CD14-positive monocyte (primary cell): ENCODE data around the gene FAM8A1. TPM values are rescaled to one million over a fixed set of nuclear protein-coding genes. Genes with fewer than 3 reads are reported as not detected.

Experiments
- DNase-seq, 3 donors: peaks; one replicate each; pipeline ENCODE4 v3.0.0-alpha.2; 2011 to 2022
- H2AFZ ChIP-seq: 2 replicates; pipeline ENCODE4 v1.6.0; 2012; ENCODE audit warnings: mild to moderate bottlenecking, low read depth, low read length, inconsistent platforms; ENCODE audit not compliant: insufficient read depth, poor library complexity, severe bottlenecking
- H3K27ac ChIP-seq, 2 donors: 1 replicate in 1 of 2; 2 replicates in 1 of 2; pipeline ENCODE4 v1.5.1; 2012 to 2013; ENCODE audit warnings: low read length in 2 of 2, control low read depth in 1 of 2, inconsistent platforms in 1 of 2, low read depth in 1 of 2, mild to moderate bottlenecking in 1 of 2
- H3K27me3 ChIP-seq, 2 donors: one replicate each; pipeline versions ENCODE4 v1.6.0 to v1.6.1; 2011 to 2013; ENCODE audit warnings: low read length in 2 of 2; ENCODE audit not compliant: control insufficient read depth in 2 of 2, insufficient read depth in 2 of 2
- H3K36me3 ChIP-seq, 2 donors: replicated peaks in 1 of 2; 1 replicate in 1 of 2; 2 replicates in 1 of 2; pipeline versions ENCODE4 v1.5.1 to v1.6.1; 2012 to 2013; ENCODE audit warnings: low read length in 2 of 2, control low read depth in 1 of 2, inconsistent platforms in 1 of 2, mild to moderate bottlenecking in 1 of 2; ENCODE audit not compliant: insufficient read depth in 2 of 2, control insufficient read depth in 1 of 2
- H3K4me1 ChIP-seq, 2 donors: 1 replicate in 1 of 2; 2 replicates in 1 of 2; pipeline versions ENCODE4 v1.5.1 to v1.6.1; 2012 to 2013; ENCODE audit warnings: low read length in 2 of 2, control low read depth in 1 of 2, inconsistent platforms in 1 of 2, mild to moderate bottlenecking in 1 of 2, moderate library complexity in 1 of 2; ENCODE audit not compliant: insufficient read depth in 2 of 2, control insufficient read depth in 1 of 2
- H3K4me2 ChIP-seq: replicated peaks from 2 replicates; pipeline ENCODE3; 2012; ENCODE audit warnings: low read length, moderate library complexity, mild to moderate bottlenecking; ENCODE audit not compliant: poor library complexity, severe bottlenecking; ENCODE audit errors: extremely low read depth
- H3K4me3 ChIP-seq, 3 experiments: fragments of 200-600 bp in 1 of 3; sonication (generic) in 1 of 3; replicated peaks in 1 of 3; 1 replicate in 2 of 3; 2 replicates in 1 of 3; pipeline ENCODE4 v1.5.1; 2011 to 2013; ENCODE audit warnings: low read length in 3 of 3, mild to moderate bottlenecking in 3 of 3, control low read depth in 2 of 3, low read depth in 2 of 3, inconsistent platforms in 1 of 3, moderate library complexity in 1 of 3
- H3K79me2 ChIP-seq: 2 replicates; pipeline ENCODE4 v1.6.0; 2012; ENCODE audit warnings: mild to moderate bottlenecking, control low read depth, inconsistent platforms, low read length, moderate library complexity; ENCODE audit not compliant: insufficient read depth
- H3K9ac ChIP-seq: 2 replicates; pipeline ENCODE4 v1.6.0; 2017; ENCODE audit warnings: low read length, mild to moderate bottlenecking; ENCODE audit not compliant: insufficient read depth, poor library complexity, severe bottlenecking
- H3K9me3 ChIP-seq, 2 donors: replicated peaks in 1 of 2; 1 replicate in 1 of 2; 2 replicates in 1 of 2; pipeline versions ENCODE4 v1.5.1 to v1.6.1; 2012 to 2013; ENCODE audit warnings: low read length in 2 of 2, control low read depth in 1 of 2; ENCODE audit not compliant: control insufficient read depth in 1 of 2, insufficient read depth in 1 of 2
- H4K20me1 ChIP-seq: 2 replicates; pipeline ENCODE4 v1.6.0; 2012; ENCODE audit warnings: mild to moderate bottlenecking, low read length, control low read depth, moderate library complexity; ENCODE audit not compliant: insufficient read depth
- H3K27ac Mint-ChIP-seq, 7 donors: one replicate each; pipeline ENCODE4 v1.8.0; 2020; ENCODE audit warnings: mild to moderate bottlenecking in 7 of 7, mixed read lengths in 7 of 7, moderate library complexity in 6 of 7, inconsistent platforms in 2 of 7
- H3K27me3 Mint-ChIP-seq, 3 donors: one replicate each; pipeline ENCODE4 v1.8.0; 2021 to 2022; ENCODE audit warnings: low read depth in 3 of 3, mild to moderate bottlenecking in 3 of 3, mixed read lengths in 3 of 3, moderate library complexity in 3 of 3, inconsistent platforms in 1 of 3
- H3K36me3 Mint-ChIP-seq, 2 donors: one replicate each; pipeline ENCODE4 v1.8.0; 2020; ENCODE audit warnings: mixed read lengths in 2 of 2, inconsistent platforms in 1 of 2, mild to moderate bottlenecking in 1 of 2
- H3K4me1 Mint-ChIP-seq: one replicate; pipeline ENCODE4 v1.8.0; 2020; ENCODE audit warnings: mild to moderate bottlenecking, mixed read lengths
- H3K4me3 Mint-ChIP-seq, 2 donors: one replicate each; pipeline ENCODE4 v1.8.0; 2020; ENCODE audit warnings: mild to moderate bottlenecking in 2 of 2, mixed read lengths in 2 of 2, moderate library complexity in 1 of 2
- H3K9me3 Mint-ChIP-seq, 7 donors: one replicate each; pipeline ENCODE4 v1.8.0; 2020 to 2022; ENCODE audit warnings: mixed read lengths in 7 of 7, mild to moderate bottlenecking in 6 of 7, moderate library complexity in 6 of 7, inconsistent platforms in 2 of 7
- WGBS: methylation state at CpG from one replicate; pipeline ENCODE4 v1.1.5; 2013; ENCODE audit warnings: missing lambda C conversion rate; ENCODE audit not compliant: insufficient coverage; 5-methylcytosine and 5-hydroxymethylcytosine counted together
- intact Hi-C, 2 donors: fragments of 100-400 bp; cut with micrococcal nuclease; formaldehyde crosslinking; loops; one replicate each; pipeline versions ENCODE4 v1.15.0 to v1.15.1; 2023
- polyA plus RNA-seq, 3 donors: library from polyadenylated mRNA; depleted of rRNA in 1 of 3; unstranded in 2 of 3; stranded (reverse) in 1 of 3; fragments of 300-500 nt in 2 of 3; fragments of >200 nt in 1 of 3; fragmentation: Illumina TruSeq in 2 of 3; gene quantifications; 1 replicate in 2 of 3; 2 replicates in 1 of 3; pipeline ENCODE4 v1.2.3, GENCODE V29; 2012 to 2021
- TF ChIP-seq, protein P1 (sequence below): fragments of 200-600 bp; IDR thresholded peaks from one replicate; pipeline ENCODE4 v1.8.0; 2022; ENCODE audit warnings: antibody characterized with exemption, mild to moderate bottlenecking

Gene FAM8A1
- polyA plus RNA-seq, 3 donors, result 6.8 to 9.9 (median 9.3) TPM

DNA sequence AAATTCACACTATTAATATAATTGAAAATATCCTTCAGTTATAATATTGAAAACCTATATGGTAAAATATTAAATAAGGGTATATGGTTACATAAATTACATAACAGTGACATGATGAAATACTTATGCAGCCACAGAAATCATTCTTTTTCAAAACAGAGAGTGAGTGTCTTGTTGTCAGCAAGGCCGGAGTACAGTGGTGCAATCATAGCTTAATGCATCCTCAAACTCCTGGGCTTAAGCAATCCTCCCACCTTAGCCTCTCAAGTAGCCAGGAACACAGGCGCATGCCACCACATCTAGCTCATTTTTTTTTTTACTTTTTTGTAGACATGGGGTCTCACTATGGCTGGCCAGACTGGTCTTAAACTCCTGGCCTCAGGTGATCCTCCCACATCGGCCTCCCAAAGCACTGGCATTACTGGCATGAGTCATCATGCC lies 40.4 kb downstream of the FAM8A1 start:
- TF ChIP-seq, protein P1, sequence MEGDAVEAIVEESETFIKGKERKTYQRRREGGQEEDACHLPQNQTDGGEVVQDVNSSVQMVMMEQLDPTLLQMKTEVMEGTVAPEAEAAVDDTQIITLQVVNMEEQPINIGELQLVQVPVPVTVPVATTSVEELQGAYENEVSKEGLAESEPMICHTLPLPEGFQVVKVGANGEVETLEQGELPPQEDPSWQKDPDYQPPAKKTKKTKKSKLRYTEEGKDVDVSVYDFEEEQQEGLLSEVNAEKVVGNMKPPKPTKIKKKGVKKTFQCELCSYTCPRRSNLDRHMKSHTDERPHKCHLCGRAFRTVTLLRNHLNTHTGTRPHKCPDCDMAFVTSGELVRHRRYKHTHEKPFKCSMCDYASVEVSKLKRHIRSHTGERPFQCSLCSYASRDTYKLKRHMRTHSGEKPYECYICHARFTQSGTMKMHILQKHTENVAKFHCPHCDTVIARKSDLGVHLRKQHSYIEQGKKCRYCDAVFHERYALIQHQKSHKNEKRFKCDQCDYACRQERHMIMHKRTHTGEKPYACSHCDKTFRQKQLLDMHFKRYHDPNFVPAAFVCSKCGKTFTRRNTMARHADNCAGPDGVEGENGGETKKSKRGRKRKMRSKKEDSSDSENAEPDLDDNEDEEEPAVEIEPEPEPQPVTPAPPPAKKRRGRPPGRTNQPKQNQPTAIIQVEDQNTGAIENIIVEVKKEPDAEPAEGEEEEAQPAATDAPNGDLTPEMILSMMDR, result no peak
- H3K27ac Mint-ChIP-seq, result peak overlapping the region in 6 of 7 donors; percentile 51 to 84 (median 76)
- peaks cover 5% of the 10 kb centered on the region for H3K4me1 Mint-ChIP-seq

DNA sequence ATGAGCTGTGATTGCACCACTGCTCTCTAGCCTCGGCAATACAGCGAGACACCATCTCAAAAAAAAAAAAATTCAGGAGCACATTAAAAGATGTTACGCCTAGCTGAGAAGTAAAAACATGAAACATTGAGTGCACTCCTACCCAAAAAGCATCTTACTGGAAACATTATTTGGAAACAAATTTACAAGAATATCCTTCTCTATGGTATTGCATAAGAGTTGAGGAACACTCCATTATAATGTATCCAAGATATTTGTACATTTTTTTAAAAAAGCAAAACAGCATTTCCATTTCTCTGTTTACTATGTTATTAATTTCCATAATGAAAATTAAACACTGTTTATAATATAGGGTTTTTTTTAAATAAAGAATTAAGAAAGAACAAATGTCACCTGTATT lies 48.6 kb downstream of the FAM8A1 start:
- Histone ChIP-seq H3K4me3 (no peak overlapping the region), H4K20me1 (no peaks in the 10 kb centered on the region), H3K4me1 (no peaks in the 10 kb centered on the region), H2AFZ (no peak overlapping the region), H3K79me2 (peaks cover 5% of the 10 kb centered on the region), H3K36me3 (peaks cover 65 to 92% of the 10 kb centered on the region in 2 donors), H3K27ac (no peak overlapping the region), H3K27me3 (no peaks in the 10 kb centered on the region), H3K9me3 (no peaks in the 10 kb centered on the region), H3K9ac (no peak overlapping the region), H3K4me2 (no peak overlapping the region)
- intact Hi-C loops, result no loop called here
- no CpG with 5 or more reads among the region's 3 CpGs for WGBS
- no peaks in the 10 kb centered on the region for H3K9me3 Mint-ChIP-seq
- DNase-seq, result no peak
- H3K36me3 Mint-ChIP-seq, result peaks cover 64 to 82% of the 10 kb centered on the region in 2 donors
- H3K27me3 Mint-ChIP-seq, result no peaks in the 10 kb centered on the region
- no peaks in the 10 kb centered on the region for H3K4me1 Mint-ChIP-seq
- TF ChIP-seq, protein P1, result no peak
- H3K27ac Mint-ChIP-seq, result no peak overlapping the region
- H3K4me3 Mint-ChIP-seq, result no peak overlapping the region

More for the DNA sequence above, 40.4 kb downstream of the FAM8A1 start:
- H3K9me3 Mint-ChIP-seq, result no peaks in the 10 kb centered on the region
- H3K79me2 ChIP-seq, result no peaks in the 10 kb centered on the region
- 0% methylated on average over 1 of the region's 3 CpGs for WGBS
- no peaks in the 10 kb centered on the region for H4K20me1 ChIP-seq
- no peak overlapping the region for H3K9ac ChIP-seq
- H3K4me3 ChIP-seq, result no peak overlapping the region
- H3K9me3 ChIP-seq, result no peaks in the 10 kb centered on the region
- no peaks in the 10 kb centered on the region for H3K27me3 ChIP-seq
- H3K27ac ChIP-seq, result peak overlapping the region in 1 of 2 donors; percentile 35
- no peak overlapping the region for H3K4me2 ChIP-seq
- no peak overlapping the region for H2AFZ ChIP-seq
- peaks cover 85 to 92% of the 10 kb centered on the region in 2 donors for H3K36me3 Mint-ChIP-seq
- H3K36me3 ChIP-seq, result peaks cover 76 to 86% of the 10 kb centered on the region in 2 donors
- H3K4me1 ChIP-seq, result no peaks in the 10 kb centered on the region
- H3K4me3 Mint-ChIP-seq, result no peak overlapping the region
- H3K27me3 Mint-ChIP-seq, result peaks cover 0 to 1% (median 0%) of the 10 kb centered on the region in 3 donors
- intact Hi-C loops, result no loop called here
- peak; percentile 17 to 31 (median 23) for DNase-seq
